A549 (cell line): ENCODE measurements around the gene PRSS36. TPM values are rescaled to one million over a fixed set of nuclear protein-coding genes. Genes with fewer than 3 reads are reported as not detected.

Experiments
- ATAC-seq, 2 experiments: fragments of 200-7000 bp in 1 of 2; fragments of >200 bp in 1 of 2; cut with Nextera tagmentation in 1 of 2; cut with Tn5 transposase in 1 of 2; 3 replicates each; pipeline versions ENCODE4 v1.8.0 to v1.9.1; 2018 to 2020; ENCODE audit warnings: mild to moderate bottlenecking in 1 of 2, moderate library complexity in 1 of 2
- CTCF ChIA-PET: fragments of 300-600 bp; sonication (Branson Sonifier 250); formaldehyde crosslinking; extraction: SDS; loops from one replicate; lab custom pipeline; 2021; ENCODE audit warnings: antibody characterized with exemption, inconsistent platforms; lab: Yijun Ruan, JAX
- POLR2A ChIA-PET: fragments of 350-600 bp; formaldehyde crosslinking; extraction: SDS; loops from one replicate; lab custom pipeline; 2021; ENCODE audit warnings: antibody characterized with exemption, inconsistent platforms; lab: Yijun Ruan, JAX
- DNase-seq, 2 experiments: peaks; one replicate each; pipeline versions ENCODE4 v3.0.0 to v3.0.0-alpha.2; 2011 to 2016; ENCODE audit warnings: low read depth in 1 of 2, low spot score in 1 of 2
- FAIRE-seq: peaks from 2 replicates; lab custom pipeline; 2011; peaks lifted over from hg19 to GRCh38; lab: Jason Lieb, UNC
- H3K27ac ChIP-seq, 2 experiments: fragments of >200 bp; sonication (Bioruptor Twin); formaldehyde crosslinking; 3 replicates each; pipeline ENCODE4 v1.5.1; 2016 to 2017
- H3K4me1 ChIP-seq: fragments of >200 bp; sonication (Bioruptor Twin); formaldehyde crosslinking; 3 replicates; pipeline ENCODE4 v1.6.1; 2016
- H3K4me2 ChIP-seq: fragments of >200 bp; sonication (Bioruptor Twin); formaldehyde crosslinking; 3 replicates; pipeline ENCODE4 v1.6.1; 2016
- H3K4me3 ChIP-seq: fragments of >200 bp; sonication (Bioruptor Twin); formaldehyde crosslinking; 3 replicates; pipeline ENCODE4 v1.5.1; 2016
- H3K9me3 ChIP-seq: fragments of >200 bp; sonication (Bioruptor Twin); formaldehyde crosslinking; 3 replicates; pipeline ENCODE4 v1.6.1; 2016
- CHD2 ChIP-seq: fragments of 150-350 bp; IDR thresholded peaks from 2 replicates; pipeline ENCODE4 v1.6.1; 2014; ENCODE audit warnings: low read length; ENCODE audit not compliant: partially characterized antibody
- EHMT2 ChIP-seq: fragments of 200-600 bp; sonication (generic); IDR thresholded peaks from 2 replicates; pipeline ENCODE4 v1.6.1; 2016; ENCODE audit warnings: antibody characterized with exemption, low read depth, mild to moderate bottlenecking, moderate library complexity
- ELK1 ChIP-seq: fragments of 150-350 bp; IDR thresholded peaks from 2 replicates; pipeline ENCODE4 v1.6.1; 2014; ENCODE audit warnings: low read depth, mild to moderate bottlenecking, low read length
- ESRRA ChIP-seq: fragments of 150-350 bp; IDR thresholded peaks from 2 replicates; pipeline ENCODE4 v1.6.1; 2014; ENCODE audit warnings: mild to moderate bottlenecking, low read length, borderline replicate concordance
- FOXS1 ChIP-seq: fragments of 250-450 bp; sonication (Bioruptor Pico); IDR thresholded peaks from 2 replicates; pipeline ENCODE4 v1.5.0; 2020; ENCODE audit warnings: mild to moderate bottlenecking, moderate library complexity
- GATA3 ChIP-seq: IDR thresholded peaks from 2 replicates; pipeline ENCODE4 v1.6.1; 2012; ENCODE audit warnings: borderline replicate concordance
- HDAC2 ChIP-seq: fragments of 200-600 bp; sonication (generic); IDR thresholded peaks from 2 replicates; pipeline ENCODE4 v1.6.1; 2016
- HEYL ChIP-seq: fragments of 250-450 bp; sonication (Bioruptor Pico); IDR thresholded peaks from 2 replicates; pipeline ENCODE4 v1.8.0; 2021; ENCODE audit warnings: mild to moderate bottlenecking, moderate library complexity
- JUN ChIP-seq, 2 experiments: fragments of >200 bp; sonication (Bioruptor Twin); formaldehyde crosslinking; IDR thresholded peaks; 2 replicates in 1 of 2; 3 replicates in 1 of 2; pipeline ENCODE4 v1.6.1; 2016 to 2017
- KDM1A ChIP-seq: fragments of 200-600 bp; sonication (generic); IDR thresholded peaks from 2 replicates; pipeline ENCODE4 v1.6.1; 2016; ENCODE audit warnings: low read depth, mild to moderate bottlenecking
- MYC ChIP-seq: IDR thresholded peaks from 2 replicates; pipeline ENCODE4 v1.6.1; 2012; ENCODE audit warnings: mild to moderate bottlenecking, inconsistent platforms, low read length, improper control_type of control experiment, borderline replicate concordance
- NPAS2 ChIP-seq: fragments of 250-450 bp; sonication (Bioruptor Pico); IDR thresholded peaks from 2 replicates; pipeline ENCODE4 v1.8.0; 2022; ENCODE audit warnings: mild to moderate bottlenecking, moderate library complexity, borderline replicate concordance
- NR3C1 ChIP-seq: fragments of >200 bp; sonication (Bioruptor Twin); formaldehyde crosslinking; IDR thresholded peaks from 3 replicates; pipeline ENCODE4 v1.6.1; 2017
- POLR2A ChIP-seq: IDR thresholded peaks from 2 replicates; pipeline ENCODE4 v1.6.1; 2012; ENCODE audit warnings: mild to moderate bottlenecking, low read length
- RAD21 ChIP-seq, 2 experiments: fragments of >200 bp in 1 of 2; sonication (Bioruptor Twin) in 1 of 2; formaldehyde crosslinking in 1 of 2; IDR thresholded peaks in 1 of 2; conservative IDR thresholded peaks in 1 of 2; 2 replicates in 1 of 2; 3 replicates in 1 of 2; pipeline ENCODE4 v1.6.1; 2012 to 2018; ENCODE audit warnings: inconsistent platforms in 1 of 2
- RCOR1 ChIP-seq: fragments of 150-350 bp; IDR thresholded peaks from 2 replicates; pipeline ENCODE4 v1.6.1; 2014; ENCODE audit warnings: antibody characterized with exemption, low read length, low read depth
- RNF2 ChIP-seq: fragments of 200-600 bp; sonication (generic); IDR thresholded peaks from 2 replicates; pipeline ENCODE4 v1.6.1; 2016; ENCODE audit warnings: low read depth, mild to moderate bottlenecking, antibody characterized with exemption, moderate library complexity, borderline replicate concordance
- SREBF2 ChIP-seq: fragments of 450-650 bp; IDR thresholded peaks from 2 replicates; pipeline ENCODE4 v1.6.1; 2014; ENCODE audit warnings: mild to moderate bottlenecking, moderate library complexity
- TP53 ChIP-seq: fragments of 250-450 bp; sonication (Bioruptor Pico); IDR thresholded peaks from 2 replicates; pipeline ENCODE4 v1.5.0; 2021; ENCODE audit warnings: mild to moderate bottlenecking, moderate library complexity
- ZC3H11A ChIP-seq: fragments of 450-650 bp; IDR thresholded peaks from 2 replicates; pipeline ENCODE4 v1.6.1; 2014; ENCODE audit warnings: antibody characterized with exemption, mild to moderate bottlenecking
- ZFP36 ChIP-seq: fragments of 450-650 bp; IDR thresholded peaks from 2 replicates; pipeline ENCODE4 v1.6.1; 2014; ENCODE audit warnings: borderline replicate concordance; ENCODE audit not compliant: partially characterized antibody
- WGBS: methylation state at CpG from one replicate; pipeline ENCODE4 v1.1.6; 2017; ENCODE audit errors: missing lambda C conversion rate; 5-methylcytosine and 5-hydroxymethylcytosine counted together
- polyA plus RNA-seq, 4 experiments: library from polyadenylated mRNA; depleted of rRNA in 3 of 4; stranded (reverse); fragments of >200 nt; fragmentation: RNase III in 1 of 4; extraction: RNeasy Plus Mini Kit Qiagen cat#74134 plus additional on column Dnase treatment in 1 of 4; gene quantifications; 2 replicates in 3 of 4; 3 replicates in 1 of 4; pipeline ENCODE4 v1.2.3, GENCODE V29; 2011 to 2017
- TF ChIP-seq, protein P1 (sequence below): IDR thresholded peaks from 2 replicates; pipeline ENCODE4 v1.6.1; 2012
- TF ChIP-seq, protein P2 (sequence below): fragments of >200 bp; sonication (Bioruptor Twin); formaldehyde crosslinking; IDR thresholded peaks from 3 replicates; pipeline ENCODE4 v1.6.1; 2016

PRSS36 gene
- polyA plus RNA-seq, 2 of the 4 experiments (the other 2 are of a cell fraction): 0.41 to 0.75 TPM

- TF ChIP-seq NPAS2 (CRISPR knock-in tag): no peak
Measured at GRCh38 chr16:31149332-31149731, 534 bp downstream of the PRSS36 start (continued).

GRCh38 chr16:31148896-31149295 is 970 bp downstream of the PRSS36 start:
- POLR2A ChIA-PET: no interaction called here
- CTCF ChIA-PET: interaction anchor here (1.0 to 1.3 kb wide), 2 partner anchors 15 to 164 kb away, joined by 3 to 7 read pairs; partner anchors contain the start of gene HSD3B7
- H3K4me3 ChIP-seq: no peak overlapping the region
- H3K9me3 ChIP-seq: no peaks in the 10 kb centered on the region
- FAIRE-seq (no peak), ATAC-seq (no peak), DNase-seq (no peak)
- no peak overlapping the region for H3K4me2 ChIP-seq
- no peak overlapping the region for H3K27ac ChIP-seq
- 0 out of 3 replicates have a peak, but pooled peaks cover 3% of the 10 kb centered on the region for H3K4me1 ChIP-seq
- 92% methylated on average over 20 of the region's 25 CpGs for WGBS
- no peak for TF ChIP-seq RNF2
- no peak for TF ChIP-seq RCOR1
- no peak for TF ChIP-seq HEYL (CRISPR knock-in tag)
- TF ChIP-seq JUN (IDR thresholded peaks at IDR 0.05): no peak
- no peak for TF ChIP-seq POLR2A
- TF ChIP-seq ZC3H11A: no peak
- no peak for TF ChIP-seq SREBF2
- TF ChIP-seq GATA3: no peak
- no peak for TF ChIP-seq FOXS1 (CRISPR knock-in tag)
- no peak for TF ChIP-seq ELK1
- TF ChIP-seq, protein P1, sequence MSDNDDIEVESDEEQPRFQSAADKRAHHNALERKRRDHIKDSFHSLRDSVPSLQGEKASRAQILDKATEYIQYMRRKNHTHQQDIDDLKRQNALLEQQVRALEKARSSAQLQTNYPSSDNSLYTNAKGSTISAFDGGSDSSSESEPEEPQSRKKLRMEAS: no peak
- no peak for TF ChIP-seq NPAS2 (CRISPR knock-in tag)
- no peak for TF ChIP-seq NR3C1
- TF ChIP-seq ESRRA: no peak
- TF ChIP-seq KDM1A: no peak
- no peak for TF ChIP-seq HDAC2
- no peak for TF ChIP-seq TP53 (CRISPR knock-in tag)

GRCh38 chr16:31148281-31148728 is 1.6 kb downstream of the PRSS36 start:
- Histone ChIP-seq H3K4me2 (no peak overlapping the region), H3K4me1 (0 out of 3 replicates have a peak, but pooled peaks cover 3% of the 10 kb centered on the region), H3K27ac (no peak overlapping the region), H3K4me3 (no peak overlapping the region), H3K9me3 (no peaks in the 10 kb centered on the region)
- ChIA-PET POLR2A (no interaction called here), CTCF (interaction anchor here (1.3 kb wide), 1 partner anchor 163 kb away, joined by 7 read pairs; the partner anchor contains the start of gene HSD3B7)
- 0 out of 6 replicates have a peak, but pooled peaks of 1 of the 2 experiments have one; percentile 7 for ATAC-seq
- 75% methylated on average over 7 of the region's 40 CpGs for WGBS
- TF ChIP-seq GATA3: no peak
- no peak for TF ChIP-seq NR3C1
- no peak for TF ChIP-seq ZFP36
- TF ChIP-seq FOXS1 (CRISPR knock-in tag): no peak
- no peak for TF ChIP-seq MYC
- TF ChIP-seq RAD21 (conservative IDR thresholded peaks at IDR 0.05 in 1 of 2, IDR thresholded peaks at IDR 0.05 in 1 of 2): no peak
- TF ChIP-seq EHMT2: no peak
- TF ChIP-seq, protein P2, sequence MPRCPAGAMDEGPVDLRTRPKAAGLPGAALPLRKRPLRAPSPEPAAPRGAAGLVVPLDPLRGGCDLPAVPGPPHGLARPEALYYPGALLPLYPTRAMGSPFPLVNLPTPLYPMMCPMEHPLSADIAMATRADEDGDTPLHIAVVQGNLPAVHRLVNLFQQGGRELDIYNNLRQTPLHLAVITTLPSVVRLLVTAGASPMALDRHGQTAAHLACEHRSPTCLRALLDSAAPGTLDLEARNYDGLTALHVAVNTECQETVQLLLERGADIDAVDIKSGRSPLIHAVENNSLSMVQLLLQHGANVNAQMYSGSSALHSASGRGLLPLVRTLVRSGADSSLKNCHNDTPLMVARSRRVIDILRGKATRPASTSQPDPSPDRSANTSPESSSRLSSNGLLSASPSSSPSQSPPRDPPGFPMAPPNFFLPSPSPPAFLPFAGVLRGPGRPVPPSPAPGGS: no peak
- TF ChIP-seq CHD2: no peak
- no peak for FAIRE-seq
- DNase-seq: no peak
